PFSK-1 (cell line): ENCODE results near the gene SAP30L.

Experiments
- FOXP2 ChIP-seq: optimal IDR thresholded peaks from 2 replicates; pipeline ENCODE3; 2011; ENCODE audit warnings: borderline replicate concordance, control low read depth, inconsistent platforms; ENCODE audit not compliant: insufficient read depth; ENCODE audit errors: extremely low read length, extremely low read depth
- POLR2AphosphoS5 ChIP-seq: IDR thresholded peaks from 2 replicates; pipeline ENCODE4 v1.6.1; 2012; ENCODE audit warnings: low read depth, mild to moderate bottlenecking, control low read depth, low read length, moderate library complexity
- REST ChIP-seq, 2 experiments: IDR thresholded peaks; 2 replicates each; pipeline versions ENCODE4 v1.6.1 to v1.8.0; 2011 to 2012; ENCODE audit warnings: low read depth in 2 of 2, low read length in 2 of 2, control low read depth in 1 of 2, inconsistent platforms in 1 of 2, mild to moderate bottlenecking in 1 of 2, moderate library complexity in 1 of 2; ENCODE audit not compliant: insufficient read depth in 1 of 2
- SIN3A ChIP-seq: IDR thresholded peaks from 2 replicates; pipeline ENCODE4 v1.6.1; 2012; ENCODE audit warnings: mild to moderate bottlenecking, low read length, moderate library complexity, borderline replicate concordance; ENCODE audit not compliant: insufficient read depth
- TAF1 ChIP-seq: IDR thresholded peaks from 2 replicates; pipeline ENCODE4 v1.6.1; 2012; ENCODE audit warnings: low read length, control low read depth, borderline replicate concordance; ENCODE audit not compliant: insufficient read depth

Gene SAP30L

GRCh38 chr5:154461531-154461930 is 15.7 kb downstream of the SAP30L start:
- TF ChIP-seq TAF1: no peak
- TF ChIP-seq REST (IDR thresholded peaks at IDR 0.05; ENCODE audit: insufficient read depth in 1 of 2, low read depth in 2 of 2, low read length in 2 of 2): no peak
- no peak for TF ChIP-seq SIN3A
- no peak for TF ChIP-seq POLR2AphosphoS5
- TF ChIP-seq FOXP2: no peak

- no peak for TF ChIP-seq FOXP2
- TF ChIP-seq TAF1: no peak
- no peak for TF ChIP-seq REST (IDR thresholded peaks at IDR 0.05; ENCODE audit: insufficient read depth in 1 of 2, low read depth in 2 of 2, low read length in 2 of 2)
- no peak for TF ChIP-seq SIN3A
- no peak for TF ChIP-seq POLR2AphosphoS5
These were observed 18.6 kb downstream of the SAP30L start for GRCh38 chr5:154464438-154464837.

GRCh38 chr5:154465169-154465568 is 19.4 kb downstream of the SAP30L start:
- no peak for TF ChIP-seq SIN3A
- no peak for TF ChIP-seq POLR2AphosphoS5
- no peak for TF ChIP-seq TAF1
- TF ChIP-seq FOXP2: no peak
- TF ChIP-seq REST (IDR thresholded peaks at IDR 0.05; ENCODE audit: insufficient read depth in 1 of 2, low read depth in 2 of 2, low read length in 2 of 2): no peak

GRCh38 chr5:154466147-154466546 is 20.4 kb downstream of the SAP30L start:
- TF ChIP-seq SIN3A (no peak), TAF1 (no peak), FOXP2 (no peak), POLR2AphosphoS5 (no peak), REST (IDR thresholded peaks at IDR 0.05; ENCODE audit: insufficient read depth in 1 of 2, low read depth in 2 of 2, low read length in 2 of 2) (no peak)

GRCh38 chr5:154466671-154467070 is 20.9 kb downstream of the SAP30L start:
- TF ChIP-seq POLR2AphosphoS5 (no peak), REST (IDR thresholded peaks at IDR 0.05; ENCODE audit: insufficient read depth in 1 of 2, low read depth in 2 of 2, low read length in 2 of 2) (no peak), FOXP2 (no peak)
